HepG2 (cell line): ENCODE data around the gene HS2ST1. TPM values are rescaled to one million over a fixed set of nuclear protein-coding genes. Genes with fewer than 3 reads are reported as not detected.

Source experiments
- CREB1 ChIP-seq, 2 experiments: fragments of 450-650 bp in 1 of 2; IDR thresholded peaks; 2 replicates each; pipeline ENCODE4 v1.6.1; 2016 to 2017; ENCODE audit warnings: control low read depth in 1 of 2, mild to moderate bottlenecking in 1 of 2, missing compliant biosample characterization in 1 of 2, missing genetic modification characterization in 1 of 2
- NFE2L1 ChIP-seq: sonication (generic); formaldehyde crosslinking; IDR thresholded peaks from 2 replicates; pipeline ENCODE4 v1.4.0; 2020; ENCODE audit warnings: missing genetic modification reagents, mild to moderate bottlenecking, borderline replicate concordance
- POLR2AphosphoS5 ChIP-seq: IDR thresholded peaks from 2 replicates; pipeline ENCODE4 v1.6.1; 2012; ENCODE audit warnings: low read depth, low read length
- REPIN1 ChIP-seq: sonication (generic); formaldehyde crosslinking; IDR thresholded peaks from 2 replicates; pipeline ENCODE4 v1.8.0; 2022; ENCODE audit warnings: missing genetic modification reagents, low read depth, mild to moderate bottlenecking, borderline replicate concordance
- RFX5 ChIP-seq: IDR thresholded peaks from 2 replicates; pipeline ENCODE4 v1.6.1; 2011; ENCODE audit warnings: low read depth, low read length, improper control_type of control experiment
- SPEN ChIP-seq: sonication (generic); formaldehyde crosslinking; IDR thresholded peaks from 2 replicates; pipeline ENCODE4 v1.5.1; 2020; ENCODE audit warnings: low read depth, mild to moderate bottlenecking, missing genetic modification reagents
- ZNF121 ChIP-seq: sonication (generic); formaldehyde crosslinking; IDR thresholded peaks from 2 replicates; pipeline ENCODE4 v1.5.0; 2020; ENCODE audit warnings: mild to moderate bottlenecking, missing genetic modification reagents
- ZNF230 ChIP-seq: sonication (generic); formaldehyde crosslinking; IDR thresholded peaks from 2 replicates; pipeline ENCODE4 v1.4.0; 2020; ENCODE audit warnings: mild to moderate bottlenecking, missing genetic modification reagents
- ZNF317 ChIP-seq: sonication (generic); formaldehyde crosslinking; IDR thresholded peaks from 2 replicates; pipeline ENCODE4 v1.5.0; 2020; ENCODE audit warnings: mild to moderate bottlenecking, missing genetic modification reagents
- ZNF33B ChIP-seq: sonication (generic); formaldehyde crosslinking; IDR thresholded peaks from 2 replicates; pipeline ENCODE4 v1.5.1; 2020; ENCODE audit warnings: mild to moderate bottlenecking, missing genetic modification reagents
- ZNF510 ChIP-seq: sonication (generic); formaldehyde crosslinking; IDR thresholded peaks from 2 replicates; pipeline ENCODE4 v1.4.0; 2020; ENCODE audit warnings: low read depth, mild to moderate bottlenecking, missing genetic modification reagents
- ZNF616 ChIP-seq: sonication (generic); formaldehyde crosslinking; IDR thresholded peaks from 2 replicates; pipeline ENCODE4 v1.5.0; 2020; ENCODE audit warnings: low read depth, mild to moderate bottlenecking, missing genetic modification reagents
- ZSCAN31 ChIP-seq: sonication (generic); formaldehyde crosslinking; IDR thresholded peaks from 2 replicates; pipeline ENCODE4 v1.5.0; 2020; ENCODE audit warnings: low read depth, mild to moderate bottlenecking, missing genetic modification reagents
- polyA plus RNA-seq, 8 experiments: library from polyadenylated mRNA; depleted of rRNA in 3 of 8; stranded (reverse) in 7 of 8; unstranded in 1 of 8; fragments of >200 nt; fragmentation: Illumina TruSeq in 4 of 8; extraction: Trizol in 4 of 8; gene quantifications; 2 replicates each; pipeline versions ENCODE4 v1.2.1 to v1.2.3, GENCODE V29; 2011 to 2016; ENCODE audit warnings: low read depth in 4 of 8, missing spikeins in 1 of 8, mixed read lengths in 1 of 8; ENCODE audit not compliant: insufficient read depth in 1 of 8
- total RNA-seq, 5 experiments: library from RNA; depleted of rRNA; stranded (reverse); fragments of >200 nt; fragmentation: Illumina TruSeq; extraction: Trizol; gene quantifications; 2 replicates each; pipeline ENCODE4 v1.2.3, GENCODE V29; 2016; ENCODE audit warnings: low read depth in 1 of 5
- TF ChIP-seq, protein P1 (sequence below): sonication (generic); formaldehyde crosslinking; IDR thresholded peaks from 2 replicates; pipeline ENCODE4 v1.8.0; 2022; ENCODE audit warnings: mild to moderate bottlenecking, missing genetic modification reagents
- TF ChIP-seq, protein P2 (sequence below), 2 experiments: IDR thresholded peaks; 2 replicates each; pipeline ENCODE4 v1.6.1; 2011 to 2012; ENCODE audit warnings: low read length in 2 of 2, borderline replicate concordance in 1 of 2, low read depth in 1 of 2, mild to moderate bottlenecking in 1 of 2, moderate library complexity in 1 of 2
- TF ChIP-seq, protein P3 (sequence below): sonication (generic); formaldehyde crosslinking; IDR thresholded peaks from 2 replicates; pipeline ENCODE4 v1.5.0; 2020; ENCODE audit warnings: mild to moderate bottlenecking, missing genetic modification reagents, borderline replicate concordance
- TF ChIP-seq, protein P4 (sequence below): sonication (generic); formaldehyde crosslinking; IDR thresholded peaks from 2 replicates; pipeline ENCODE4 v1.4.0; 2020; ENCODE audit warnings: missing genetic modification reagents, low read depth, mild to moderate bottlenecking, borderline replicate concordance

The HS2ST1 gene
- total and polyA plus RNA-seq, 2 of the 13 experiments (the other 11 are each of a cell fraction or from before 2014, with no cell fraction given), result 22.1 to 58.7 TPM

DNA sequence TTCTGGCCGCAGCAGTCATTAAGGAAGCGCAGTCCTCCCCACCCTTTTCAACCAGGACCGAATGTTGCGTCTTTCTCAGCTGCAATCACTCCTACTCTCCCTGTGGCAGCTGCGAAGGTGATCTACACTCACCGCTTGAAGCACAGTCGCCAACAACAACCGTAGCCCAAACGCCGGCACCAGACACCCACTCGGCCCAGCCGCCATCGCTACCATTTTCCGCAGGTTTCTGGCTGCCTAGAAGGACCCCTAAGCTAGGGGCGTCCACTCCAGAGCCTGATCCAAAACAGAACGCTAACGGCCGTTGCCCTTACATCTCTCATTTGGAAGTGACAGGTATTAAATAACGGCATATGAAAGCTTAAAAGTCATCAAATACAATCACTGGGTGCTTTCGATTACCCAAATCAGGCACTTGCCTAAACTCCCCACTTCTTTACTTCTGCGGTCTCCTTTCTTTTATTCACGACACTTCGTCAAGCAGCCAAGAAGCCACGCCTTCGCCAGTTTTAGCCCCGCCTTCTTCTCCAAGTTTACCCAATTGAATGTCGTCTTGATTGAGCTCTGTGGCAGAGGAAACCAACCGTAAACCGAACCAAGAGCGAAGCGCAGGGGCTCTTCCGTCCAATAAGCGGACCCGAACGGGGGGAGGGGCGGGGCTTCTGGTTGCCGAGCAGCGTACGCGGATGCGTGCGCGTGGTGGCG is 387 bp upstream of the HS2ST1 start, which contains the start of gene SELENOF (continued):
- TF ChIP-seq CREB1 (IDR thresholded peaks at IDR 0.05), result no peak; the same call in none of the 2 replicates
- peak; percentile 88 for TF ChIP-seq CREB1 (CRISPR knock-in tag; IDR thresholded peaks at IDR 0.05)
- no peak; the same call in none of the 2 replicates for TF ChIP-seq SPEN (CRISPR knock-in tag)
- TF ChIP-seq NFE2L1 (CRISPR knock-in tag), result no peak
- 0 out of 2 replicates have a peak, but pooled peaks have one; percentile 22 for TF ChIP-seq ZNF317 (CRISPR knock-in tag)
- no peak for TF ChIP-seq RFX5
- TF ChIP-seq ZNF616 (CRISPR knock-in tag), result no peak
- no peak for TF ChIP-seq ZNF121 (CRISPR knock-in tag)
- 0 out of 2 replicates have a peak, but pooled peaks have one; percentile 38 for TF ChIP-seq REPIN1 (CRISPR knock-in tag)
- TF ChIP-seq, protein P1, sequence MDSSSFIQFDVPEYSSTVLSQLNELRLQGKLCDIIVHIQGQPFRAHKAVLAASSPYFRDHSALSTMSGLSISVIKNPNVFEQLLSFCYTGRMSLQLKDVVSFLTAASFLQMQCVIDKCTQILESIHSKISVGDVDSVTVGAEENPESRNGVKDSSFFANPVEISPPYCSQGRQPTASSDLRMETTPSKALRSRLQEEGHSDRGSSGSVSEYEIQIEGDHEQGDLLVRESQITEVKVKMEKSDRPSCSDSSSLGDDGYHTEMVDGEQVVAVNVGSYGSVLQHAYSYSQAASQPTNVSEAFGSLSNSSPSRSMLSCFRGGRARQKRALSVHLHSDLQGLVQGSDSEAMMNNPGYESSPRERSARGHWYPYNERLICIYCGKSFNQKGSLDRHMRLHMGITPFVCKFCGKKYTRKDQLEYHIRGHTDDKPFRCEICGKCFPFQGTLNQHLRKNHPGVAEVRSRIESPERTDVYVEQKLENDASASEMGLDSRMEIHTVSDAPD (CRISPR knock-in tag), result no peak
- TF ChIP-seq ZSCAN31 (CRISPR knock-in tag), result no peak
- TF ChIP-seq ZNF33B, result no peak
- peak; percentile 7; the same call in 1 of the 2 replicates for TF ChIP-seq ZNF510 (CRISPR knock-in tag)
- peak; percentile 21; the same call in 1 of the 2 replicates for TF ChIP-seq ZNF230 (CRISPR knock-in tag)
- TF ChIP-seq, protein P2, sequence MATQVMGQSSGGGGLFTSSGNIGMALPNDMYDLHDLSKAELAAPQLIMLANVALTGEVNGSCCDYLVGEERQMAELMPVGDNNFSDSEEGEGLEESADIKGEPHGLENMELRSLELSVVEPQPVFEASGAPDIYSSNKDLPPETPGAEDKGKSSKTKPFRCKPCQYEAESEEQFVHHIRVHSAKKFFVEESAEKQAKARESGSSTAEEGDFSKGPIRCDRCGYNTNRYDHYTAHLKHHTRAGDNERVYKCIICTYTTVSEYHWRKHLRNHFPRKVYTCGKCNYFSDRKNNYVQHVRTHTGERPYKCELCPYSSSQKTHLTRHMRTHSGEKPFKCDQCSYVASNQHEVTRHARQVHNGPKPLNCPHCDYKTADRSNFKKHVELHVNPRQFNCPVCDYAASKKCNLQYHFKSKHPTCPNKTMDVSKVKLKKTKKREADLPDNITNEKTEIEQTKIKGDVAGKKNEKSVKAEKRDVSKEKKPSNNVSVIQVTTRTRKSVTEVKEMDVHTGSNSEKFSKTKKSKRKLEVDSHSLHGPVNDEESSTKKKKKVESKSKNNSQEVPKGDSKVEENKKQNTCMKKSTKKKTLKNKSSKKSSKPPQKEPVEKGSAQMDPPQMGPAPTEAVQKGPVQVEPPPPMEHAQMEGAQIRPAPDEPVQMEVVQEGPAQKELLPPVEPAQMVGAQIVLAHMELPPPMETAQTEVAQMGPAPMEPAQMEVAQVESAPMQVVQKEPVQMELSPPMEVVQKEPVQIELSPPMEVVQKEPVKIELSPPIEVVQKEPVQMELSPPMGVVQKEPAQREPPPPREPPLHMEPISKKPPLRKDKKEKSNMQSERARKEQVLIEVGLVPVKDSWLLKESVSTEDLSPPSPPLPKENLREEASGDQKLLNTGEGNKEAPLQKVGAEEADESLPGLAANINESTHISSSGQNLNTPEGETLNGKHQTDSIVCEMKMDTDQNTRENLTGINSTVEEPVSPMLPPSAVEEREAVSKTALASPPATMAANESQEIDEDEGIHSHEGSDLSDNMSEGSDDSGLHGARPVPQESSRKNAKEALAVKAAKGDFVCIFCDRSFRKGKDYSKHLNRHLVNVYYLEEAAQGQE (IDR thresholded peaks at IDR 0.05; ENCODE audit: borderline replicate concordance in 1 of 2, low read depth in 1 of 2, low read length in 2 of 2), result 0 out of 4 replicates have a peak, but pooled peaks of 1 of the 2 experiments have one; percentile 46
- TF ChIP-seq, protein P3, sequence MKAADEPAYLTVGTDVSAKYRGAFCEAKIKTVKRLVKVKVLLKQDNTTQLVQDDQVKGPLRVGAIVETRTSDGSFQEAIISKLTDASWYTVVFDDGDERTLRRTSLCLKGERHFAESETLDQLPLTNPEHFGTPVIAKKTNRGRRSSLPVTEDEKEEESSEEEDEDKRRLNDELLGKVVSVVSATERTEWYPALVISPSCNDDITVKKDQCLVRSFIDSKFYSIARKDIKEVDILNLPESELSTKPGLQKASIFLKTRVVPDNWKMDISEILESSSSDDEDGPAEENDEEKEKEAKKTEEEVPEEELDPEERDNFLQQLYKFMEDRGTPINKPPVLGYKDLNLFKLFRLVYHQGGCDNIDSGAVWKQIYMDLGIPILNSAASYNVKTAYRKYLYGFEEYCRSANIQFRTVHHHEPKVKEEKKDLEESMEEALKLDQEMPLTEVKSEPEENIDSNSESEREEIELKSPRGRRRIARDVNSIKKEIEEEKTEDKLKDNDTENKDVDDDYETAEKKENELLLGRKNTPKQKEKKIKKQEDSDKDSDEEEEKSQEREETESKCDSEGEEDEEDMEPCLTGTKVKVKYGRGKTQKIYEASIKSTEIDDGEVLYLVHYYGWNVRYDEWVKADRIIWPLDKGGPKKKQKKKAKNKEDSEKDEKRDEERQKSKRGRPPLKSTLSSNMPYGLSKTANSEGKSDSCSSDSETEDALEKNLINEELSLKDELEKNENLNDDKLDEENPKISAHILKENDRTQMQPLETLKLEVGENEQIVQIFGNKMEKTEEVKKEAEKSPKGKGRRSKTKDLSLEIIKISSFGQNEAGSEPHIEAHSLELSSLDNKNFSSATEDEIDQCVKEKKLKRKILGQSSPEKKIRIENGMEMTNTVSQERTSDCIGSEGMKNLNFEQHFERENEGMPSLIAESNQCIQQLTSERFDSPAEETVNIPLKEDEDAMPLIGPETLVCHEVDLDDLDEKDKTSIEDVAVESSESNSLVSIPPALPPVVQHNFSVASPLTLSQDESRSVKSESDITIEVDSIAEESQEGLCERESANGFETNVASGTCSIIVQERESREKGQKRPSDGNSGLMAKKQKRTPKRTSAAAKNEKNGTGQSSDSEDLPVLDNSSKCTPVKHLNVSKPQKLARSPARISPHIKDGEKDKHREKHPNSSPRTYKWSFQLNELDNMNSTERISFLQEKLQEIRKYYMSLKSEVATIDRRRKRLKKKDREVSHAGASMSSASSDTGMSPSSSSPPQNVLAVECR (CRISPR knock-in tag), result no peak; the same call in 1 of the 2 replicates
- TF ChIP-seq POLR2AphosphoS5, result peak; percentile 87
- TF ChIP-seq, protein P4, sequence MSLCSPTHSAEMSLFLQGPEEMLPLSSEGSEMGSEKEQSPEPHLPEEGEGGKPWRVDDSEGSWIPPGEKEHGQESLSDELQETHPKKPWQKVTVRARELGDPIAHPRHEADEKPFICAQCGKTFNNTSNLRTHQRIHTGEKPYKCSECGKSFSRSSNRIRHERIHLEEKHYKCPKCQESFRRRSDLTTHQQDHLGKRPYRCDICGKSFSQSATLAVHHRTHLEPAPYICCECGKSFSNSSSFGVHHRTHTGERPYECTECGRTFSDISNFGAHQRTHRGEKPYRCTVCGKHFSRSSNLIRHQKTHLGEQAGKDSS (CRISPR knock-in tag), result 0 out of 2 replicates have a peak, but pooled peaks have one; percentile 30
